Measurements from ENCODE around the gene LCP2.

LCP2 gene

GRCh38 chr5:170297589-170298462 is at the start of gene LCP2:
TSS of gene LCP2 (minus strand) at chr5:170297777. CDS start at chr5:170297611, 166 bp downstream.
- no peak for DNase-seq (ENCODE audit: low spot score)
- H3K27ac ChIP-seq: no peak within 1 kb of the TSS
- CTCF ChIA-PET: interaction anchor here (0.6 to 0.7 kb wide), 3 partner anchors 195 to 1511 kb away, joined by 3 read pairs; no protein-coding TSS in a partner anchor
- TF ChIP-seq, protein P1, sequence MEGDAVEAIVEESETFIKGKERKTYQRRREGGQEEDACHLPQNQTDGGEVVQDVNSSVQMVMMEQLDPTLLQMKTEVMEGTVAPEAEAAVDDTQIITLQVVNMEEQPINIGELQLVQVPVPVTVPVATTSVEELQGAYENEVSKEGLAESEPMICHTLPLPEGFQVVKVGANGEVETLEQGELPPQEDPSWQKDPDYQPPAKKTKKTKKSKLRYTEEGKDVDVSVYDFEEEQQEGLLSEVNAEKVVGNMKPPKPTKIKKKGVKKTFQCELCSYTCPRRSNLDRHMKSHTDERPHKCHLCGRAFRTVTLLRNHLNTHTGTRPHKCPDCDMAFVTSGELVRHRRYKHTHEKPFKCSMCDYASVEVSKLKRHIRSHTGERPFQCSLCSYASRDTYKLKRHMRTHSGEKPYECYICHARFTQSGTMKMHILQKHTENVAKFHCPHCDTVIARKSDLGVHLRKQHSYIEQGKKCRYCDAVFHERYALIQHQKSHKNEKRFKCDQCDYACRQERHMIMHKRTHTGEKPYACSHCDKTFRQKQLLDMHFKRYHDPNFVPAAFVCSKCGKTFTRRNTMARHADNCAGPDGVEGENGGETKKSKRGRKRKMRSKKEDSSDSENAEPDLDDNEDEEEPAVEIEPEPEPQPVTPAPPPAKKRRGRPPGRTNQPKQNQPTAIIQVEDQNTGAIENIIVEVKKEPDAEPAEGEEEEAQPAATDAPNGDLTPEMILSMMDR (conservative IDR thresholded peaks at IDR 0.05; ENCODE audit: low read depth): no peak
- POLR2A ChIA-PET (ENCODE audit: low non-redundant PET): no interaction called here

DNA sequence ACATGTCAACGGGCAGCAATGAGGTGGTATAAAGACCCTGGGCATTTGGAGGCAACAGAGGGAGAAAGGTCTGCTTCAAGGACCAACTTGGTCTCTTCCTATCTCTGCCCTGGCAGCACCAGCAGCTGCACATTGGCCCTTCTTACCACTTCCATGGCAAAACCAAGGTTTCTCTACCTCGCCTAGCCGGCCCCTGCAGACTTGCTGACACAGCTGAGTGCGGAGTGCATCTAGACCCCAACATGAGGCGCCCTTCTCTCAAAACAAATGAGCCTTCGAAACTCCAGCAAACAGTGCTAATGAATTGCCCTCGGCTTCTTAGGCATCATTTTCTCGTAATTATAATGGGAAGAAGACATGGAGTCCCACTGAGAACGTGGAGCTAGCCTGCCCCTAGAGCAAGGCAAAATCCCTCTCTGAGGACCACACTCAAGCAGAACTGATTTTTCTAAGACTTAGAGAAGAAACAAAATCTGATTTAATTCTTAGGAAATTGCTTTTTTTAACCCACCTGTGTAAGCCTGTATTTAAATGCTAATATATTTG is 49.5 kb upstream of the LCP2 start:
- POLR2A ChIA-PET (ENCODE audit: low non-redundant PET): no interaction called here
- CTCF ChIA-PET: no interaction called here

DNA sequence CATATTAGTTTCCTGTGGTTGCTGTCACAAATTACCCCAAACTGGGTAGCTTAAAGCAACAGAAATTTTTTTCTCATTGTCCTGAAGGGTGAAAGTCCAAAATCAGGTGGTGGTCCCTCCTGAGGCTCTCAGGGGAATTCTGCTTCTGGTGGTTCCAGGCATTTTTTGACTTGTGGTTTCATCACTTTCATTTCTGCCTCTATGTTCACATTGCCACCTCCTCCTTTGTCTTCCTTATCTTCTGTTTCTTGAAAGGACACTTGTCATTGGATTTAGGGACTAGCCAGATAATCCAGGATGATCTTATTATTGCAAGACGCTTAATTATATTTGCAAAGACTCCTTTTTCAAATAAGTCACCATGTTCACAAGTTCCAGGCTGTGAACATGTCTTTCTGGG is 48.4 kb upstream of the LCP2 start:
- TF ChIP-seq, protein P1 (conservative IDR thresholded peaks at IDR 0.05; ENCODE audit: low read depth): no peak
- ChIA-PET CTCF (no interaction called here), POLR2A (ENCODE audit: low non-redundant PET) (no interaction called here)
- no peak overlapping the region for H3K27ac ChIP-seq
- DNase-seq (ENCODE audit: low spot score): no peak

More for the DNA sequence above, 49.5 kb upstream of the LCP2 start:
- no peak for DNase-seq (ENCODE audit: low spot score)
- H3K27ac ChIP-seq: no peak overlapping the region
- TF ChIP-seq, protein P1 (conservative IDR thresholded peaks at IDR 0.05; ENCODE audit: low read depth): no peak

- ChIA-PET POLR2A (ENCODE audit: low non-redundant PET) (no interaction called here), CTCF (no interaction called here)
- no peak for DNase-seq (ENCODE audit: low spot score)
- H3K27ac ChIP-seq: no peak overlapping the region
- TF ChIP-seq, protein P1 (conservative IDR thresholded peaks at IDR 0.05; ENCODE audit: low read depth): no peak
Measured at GRCh38 chr5:170343177-170343576, 45.6 kb upstream of the LCP2 start.

- H3K27ac ChIP-seq: no peak overlapping the region
- ChIA-PET POLR2A (ENCODE audit: low non-redundant PET) (no interaction called here), CTCF (interaction anchor here (0.7 to 0.8 kb wide), 2 partner anchors 93 to 296 kb away, joined by 3 to 6 read pairs; no protein-coding TSS in a partner anchor)
- DNase-seq (ENCODE audit: low spot score): no peak
- TF ChIP-seq, protein P1 (conservative IDR thresholded peaks at IDR 0.05; ENCODE audit: low read depth): no peak
Measured at GRCh38 chr5:170342153-170342725, 44.7 kb upstream of the LCP2 start.

DNA sequence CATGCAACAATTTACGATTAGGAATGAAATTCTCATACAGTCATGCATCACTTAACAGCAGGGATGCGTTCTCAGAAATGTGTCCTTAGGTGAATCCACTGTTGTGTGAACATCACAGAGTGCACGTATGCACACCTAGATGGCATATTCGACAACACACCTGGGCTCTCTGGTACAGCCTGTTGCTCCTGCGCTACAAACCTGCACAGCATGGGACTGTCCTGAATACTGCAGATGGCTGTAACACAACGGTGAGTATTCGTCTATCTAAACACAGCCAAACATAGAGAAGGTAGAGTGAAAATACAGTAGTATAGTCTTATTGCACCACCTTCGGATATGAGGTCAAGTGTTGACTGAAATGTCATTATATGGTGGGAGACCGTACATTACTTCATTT is 44.0 kb upstream of the LCP2 start:
- POLR2A ChIA-PET (ENCODE audit: low non-redundant PET): no interaction called here
- no peak overlapping the region for H3K27ac ChIP-seq
- CTCF ChIA-PET: interaction anchor here (0.6 kb wide), 1 partner anchor 1499 kb away, joined by 4 read pairs; no protein-coding TSS in a partner anchor
- no peak for DNase-seq (ENCODE audit: low spot score)
- TF ChIP-seq, protein P1 (conservative IDR thresholded peaks at IDR 0.05; ENCODE audit: low read depth): no peak

Measured in RWPE1 (cell line).